Skeletal muscle tissue (tissue), 4 donors: Measurements from ENCODE around the gene MPHOSPH9. TPM values are rescaled to one million over a fixed set of nuclear protein-coding genes. Genes with fewer than 3 reads are reported as not detected.

Experiments
- H3K27ac ChIP-seq: one replicate; pipeline ENCODE4 v1.7.0; 2013; ENCODE audit warnings: mild to moderate bottlenecking, low read depth, low read length, inconsistent platforms
- H3K27me3 ChIP-seq, 3 donors: one replicate each; pipeline ENCODE4 v1.7.0; 2013; ENCODE audit warnings: low read length in 3 of 3; ENCODE audit not compliant: control insufficient read depth in 3 of 3, insufficient read depth in 3 of 3
- H3K36me3 ChIP-seq, 3 donors: one replicate each; pipeline ENCODE4 v1.7.0; 2013; ENCODE audit warnings: low read length in 3 of 3; ENCODE audit not compliant: control insufficient read depth in 3 of 3, insufficient read depth in 3 of 3
- H3K4me1 ChIP-seq, 3 donors: one replicate each; pipeline ENCODE4 v1.7.0; 2013; ENCODE audit warnings: low read length in 3 of 3, mild to moderate bottlenecking in 3 of 3; ENCODE audit not compliant: control insufficient read depth in 3 of 3, insufficient read depth in 3 of 3
- H3K4me3 ChIP-seq, 3 donors: one replicate each; pipeline ENCODE4 v1.7.0; 2013; ENCODE audit warnings: low read length in 3 of 3
- H3K9ac ChIP-seq, 3 donors: one replicate each; pipeline ENCODE4 v1.7.0; 2013; ENCODE audit warnings: low read length in 3 of 3, mild to moderate bottlenecking in 3 of 3, moderate library complexity in 2 of 3, low read depth in 1 of 3
- H3K9me3 ChIP-seq, 3 donors: one replicate each; pipeline ENCODE4 v1.7.0; 2013; ENCODE audit warnings: low read length in 3 of 3; ENCODE audit not compliant: control insufficient read depth in 3 of 3
- total RNA-seq: library from RNA; depleted of rRNA; stranded (reverse); fragments of >200 nt; gene quantifications from one replicate; pipeline ENCODE4 v1.2.3, GENCODE V29; 2014
- donor health status: Osteomylitis.

Gene MPHOSPH9
- total RNA-seq, 1 donor from 2014 or later, result 44.9 TPM

- H3K4me1 ChIP-seq, result peaks cover 12 to 23% (median 16%) of the 10 kb centered on the region in 3 donors
Measured at GRCh38 chr12:123121670-123122069, 111.3 kb downstream of the MPHOSPH9 start.

DNA sequence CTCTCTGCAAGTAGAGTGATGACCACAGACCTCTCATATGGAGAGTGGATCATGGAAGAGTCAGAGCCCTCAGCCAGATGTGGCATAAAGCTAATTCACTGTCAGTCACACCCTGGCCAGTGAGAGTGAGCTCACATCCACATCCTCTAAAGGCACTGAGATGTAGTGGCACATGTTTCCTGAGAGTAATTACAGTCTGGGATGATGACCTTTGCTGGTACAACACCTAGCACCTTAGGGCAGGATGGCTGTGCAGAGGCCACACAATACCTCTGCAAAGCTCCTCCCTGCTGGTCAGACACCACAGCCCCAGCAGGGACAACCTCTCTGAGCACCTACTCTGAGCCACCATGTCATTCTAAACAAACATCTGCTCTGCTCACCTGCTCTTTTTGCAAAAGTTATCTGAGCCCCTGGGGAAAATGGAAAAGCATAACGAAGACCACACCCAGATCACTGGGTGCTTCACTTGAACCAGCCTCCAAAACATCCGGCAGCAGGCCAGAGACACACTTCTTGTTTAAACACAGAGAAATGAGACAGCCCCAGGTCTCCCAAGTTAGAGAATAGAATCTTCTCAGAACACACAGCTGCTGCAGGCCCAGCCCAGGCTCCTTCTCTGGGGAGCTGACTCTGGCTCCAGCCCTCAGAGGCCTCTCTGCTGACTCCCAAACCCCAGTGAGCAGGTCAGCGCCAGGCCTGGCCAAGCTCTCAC is 112.3 kb downstream of the MPHOSPH9 start:
- Histone ChIP-seq H3K9ac (peak overlapping the region in 1 of 3 donors; percentile 51), H3K4me1 (peaks cover 15 to 26% (median 17%) of the 10 kb centered on the region in 3 donors), H3K27ac (no peak overlapping the region), H3K9me3 (no peaks in the 10 kb centered on the region), H3K36me3 (no peaks in the 10 kb centered on the region), H3K4me3 (no peak overlapping the region), H3K27me3 (no peaks in the 10 kb centered on the region)

More at GRCh38 chr12:123121670-123122069, 111.3 kb downstream of the MPHOSPH9 start:
- Histone ChIP-seq H3K27ac (no peak overlapping the region), H3K27me3 (no peaks in the 10 kb centered on the region), H3K9me3 (no peaks in the 10 kb centered on the region), H3K36me3 (no peaks in the 10 kb centered on the region), H3K4me3 (no peak overlapping the region), H3K9ac (no peak overlapping the region)

DNA sequence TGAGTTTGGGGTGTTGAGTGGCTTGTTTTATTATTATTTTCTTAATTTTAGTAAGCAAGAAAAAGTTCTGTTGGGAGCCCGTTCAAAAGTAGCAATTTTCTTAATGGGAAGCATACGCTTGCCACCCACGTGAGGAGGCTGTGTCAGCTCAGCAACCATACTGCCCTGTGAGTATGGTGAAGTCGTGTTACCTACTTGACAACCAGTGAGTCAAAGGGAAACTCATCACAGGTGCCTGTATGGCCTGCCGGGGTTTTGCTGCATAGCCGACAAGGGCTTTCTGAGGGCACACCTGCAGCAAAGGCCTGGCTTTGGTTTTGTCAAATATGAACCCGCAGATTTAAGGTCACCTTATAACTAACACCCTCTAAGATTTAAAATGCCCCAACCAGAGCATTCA is 113.1 kb downstream of the MPHOSPH9 start:
- Histone ChIP-seq H3K9ac (no peak overlapping the region), H3K27ac (no peak overlapping the region), H3K9me3 (no peaks in the 10 kb centered on the region), H3K27me3 (no peaks in the 10 kb centered on the region), H3K36me3 (no peaks in the 10 kb centered on the region), H3K4me1 (peaks cover 23 to 34% (median 25%) of the 10 kb centered on the region in 3 donors), H3K4me3 (no peak overlapping the region)

DNA sequence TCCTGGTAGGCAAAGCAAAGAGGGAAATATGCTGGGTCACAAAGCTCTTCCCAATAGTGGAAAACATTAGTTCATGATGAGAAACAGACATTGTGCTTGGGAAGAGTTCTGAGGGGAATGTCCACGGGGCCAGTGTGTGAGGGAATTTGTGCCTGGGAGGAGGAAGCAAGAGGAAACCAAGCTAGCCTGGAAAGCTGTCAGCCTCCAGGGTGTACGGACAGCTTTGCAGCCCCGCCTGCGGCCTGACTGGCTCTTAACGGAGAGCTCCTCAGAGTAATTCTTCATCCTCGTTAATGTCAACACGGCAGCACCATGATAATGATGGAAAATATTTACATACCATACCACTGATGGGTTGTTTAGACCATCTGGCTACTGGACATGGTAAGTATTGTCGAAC is 114.4 kb downstream of the MPHOSPH9 start:
- Histone ChIP-seq H3K9me3 (no peaks in the 10 kb centered on the region), H3K4me3 (no peak overlapping the region), H3K27me3 (no peaks in the 10 kb centered on the region), H3K36me3 (no peaks in the 10 kb centered on the region), H3K4me1 (peaks cover 28 to 41% (median 30%) of the 10 kb centered on the region in 3 donors), H3K27ac (no peak overlapping the region), H3K9ac (no peak overlapping the region)

DNA sequence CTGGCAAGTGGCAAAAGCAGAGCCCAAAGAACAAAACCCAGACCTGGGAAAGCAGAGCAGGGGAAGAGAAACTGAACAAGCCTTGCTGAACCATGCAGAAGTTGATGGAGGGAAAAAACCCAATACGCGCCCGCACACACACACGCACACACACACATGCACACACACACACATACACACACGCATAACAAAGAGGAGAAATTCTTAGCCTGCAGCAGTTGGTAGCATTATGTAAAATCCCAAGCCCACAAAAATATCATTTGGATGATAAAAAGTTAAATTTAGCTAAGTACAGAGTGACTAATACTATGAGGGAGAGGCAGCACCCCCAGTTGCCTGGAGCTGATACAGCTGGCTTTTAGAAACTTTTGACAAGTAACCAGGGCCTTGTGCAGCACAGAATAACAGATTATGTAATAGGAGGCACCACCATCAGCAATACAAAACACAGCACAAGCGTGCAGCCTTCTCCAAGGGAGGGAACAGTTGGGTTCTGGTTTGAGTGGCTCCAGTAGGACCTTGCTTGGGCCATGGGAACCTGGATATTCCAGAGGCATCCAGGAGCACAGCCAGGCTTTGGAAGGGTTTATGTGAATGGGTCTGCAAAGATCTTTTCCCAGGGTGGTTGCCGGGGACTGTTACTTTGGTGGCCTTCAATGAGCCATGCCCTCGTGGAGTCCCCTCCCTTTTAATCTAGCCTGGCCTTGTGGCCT is 117.4 kb downstream of the MPHOSPH9 start:
- peak overlapping the region; percentile 51 for H3K27ac ChIP-seq
- H3K27me3 ChIP-seq, result no peaks in the 10 kb centered on the region
- no peaks in the 10 kb centered on the region for H3K36me3 ChIP-seq
- H3K9me3 ChIP-seq, result no peaks in the 10 kb centered on the region
- H3K4me3 ChIP-seq, result peak overlapping the region; percentile 7 to 52 (median 33)
- peaks cover 22 to 44% (median 28%) of the 10 kb centered on the region in 3 donors for H3K4me1 ChIP-seq
- H3K9ac ChIP-seq, result peak overlapping the region in 2 of 3 donors; percentile 18 to 28

- Histone ChIP-seq H3K9me3 (no peaks in the 10 kb centered on the region), H3K9ac (peak overlapping the region in 1 of 3 donors; percentile 18), H3K27me3 (no peaks in the 10 kb centered on the region), H3K4me1 (peaks cover 25 to 47% (median 32%) of the 10 kb centered on the region in 3 donors), H3K4me3 (peak overlapping the region in 1 of 3 donors; percentile 7), H3K27ac (peak overlapping the region; percentile 51), H3K36me3 (no peaks in the 10 kb centered on the region)
Measured at GRCh38 chr12:123114304-123115083, 118.4 kb downstream of the MPHOSPH9 start.

- Histone ChIP-seq H3K4me3 (no peak overlapping the region), H3K9me3 (no peaks in the 10 kb centered on the region), H3K27ac (no peak overlapping the region), H3K36me3 (no peaks in the 10 kb centered on the region), H3K27me3 (no peaks in the 10 kb centered on the region), H3K4me1 (peaks cover 40 to 62% (median 46%) of the 10 kb centered on the region in 3 donors), H3K9ac (no peak overlapping the region)
Measured at GRCh38 chr12:123113026-123113425, 119.9 kb downstream of the MPHOSPH9 start.

DNA sequence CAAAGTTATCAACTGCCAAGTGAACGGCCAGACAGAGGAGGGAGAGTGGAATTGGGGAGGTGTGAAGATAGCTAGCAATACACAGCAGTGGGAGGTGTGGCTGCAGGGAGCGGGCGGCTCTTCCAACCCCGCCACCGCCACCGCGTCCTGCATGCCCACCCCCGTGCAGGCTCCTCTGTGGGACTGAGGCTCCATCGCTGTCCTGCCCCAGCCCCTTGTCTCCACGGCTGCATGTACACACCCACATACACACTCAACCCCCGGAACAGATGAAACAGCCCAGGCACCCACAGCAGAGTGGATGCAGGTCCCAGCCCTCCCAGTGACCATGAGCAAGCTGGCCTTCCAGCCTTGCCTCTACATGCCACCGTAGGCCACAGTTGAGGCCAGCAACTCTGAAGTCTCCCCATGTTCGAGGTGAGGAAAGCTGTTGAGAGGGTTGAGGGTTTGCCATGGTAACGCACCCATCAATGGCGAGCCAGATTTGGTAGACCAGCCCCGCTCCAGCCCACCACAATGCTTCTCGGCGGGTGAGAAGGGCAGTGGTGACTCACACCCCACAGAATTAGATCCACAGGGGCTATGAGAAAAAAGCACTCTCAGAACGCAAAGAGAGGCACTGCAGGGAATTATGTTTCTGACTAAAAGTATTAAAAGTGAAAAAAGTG is 121.3 kb downstream of the MPHOSPH9 start:
- Histone ChIP-seq H3K4me3 (no peak overlapping the region), H3K4me1 (peaks cover 54 to 71% (median 60%) of the 10 kb centered on the region in 3 donors), H3K9me3 (no peaks in the 10 kb centered on the region), H3K27me3 (no peaks in the 10 kb centered on the region), H3K9ac (no peak overlapping the region), H3K27ac (no peak overlapping the region), H3K36me3 (no peaks in the 10 kb centered on the region)

DNA sequence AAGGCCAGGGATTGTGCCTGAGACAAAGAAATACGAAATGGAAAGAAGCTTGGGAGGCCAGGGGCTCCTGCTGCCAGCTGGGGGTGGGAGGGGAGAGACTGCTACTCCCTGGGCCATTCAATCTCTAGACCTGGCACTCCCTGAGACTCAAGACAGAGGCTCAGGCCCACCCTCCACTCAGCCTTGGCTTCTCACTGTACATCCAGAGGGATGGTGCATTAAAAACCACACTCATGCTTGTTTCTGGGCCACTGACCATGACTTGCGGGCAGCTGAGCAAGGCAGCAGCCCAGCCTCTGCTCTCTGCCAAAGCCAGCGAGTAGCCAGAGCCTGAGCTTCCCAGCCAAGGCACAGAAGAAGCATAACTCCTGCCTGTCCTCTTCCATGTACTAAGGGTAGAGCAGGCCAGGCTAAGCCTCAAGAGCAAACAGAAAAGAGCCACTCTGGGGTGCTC is 123.6 kb downstream of the MPHOSPH9 start:
- Histone ChIP-seq H3K4me1 (peaks cover 38 to 55% (median 52%) of the 10 kb centered on the region in 3 donors), H3K9ac (peak overlapping the region; percentile 53 to 70 (median 65)), H3K27ac (peak overlapping the region; percentile 83), H3K27me3 (no peaks in the 10 kb centered on the region), H3K36me3 (no peaks in the 10 kb centered on the region), H3K4me3 (no peak overlapping the region), H3K9me3 (no peaks in the 10 kb centered on the region)
